Stimulated activated CD8-positive, alpha-beta memory T cell treated with anti-CD3 and anti-CD28 coated beads, Interleukin-15, amount 100 ng/mL, for 48 hours (primary cell): Measurements from ENCODE around the gene KRTAP12-4.
"Not testable (repeated sequence)": the region's sequence is repeated elsewhere in the genome, so short reads cannot be mapped to it uniquely, and the experiment has no call there.

Experiments used
- DNase-seq, 2 donors: peaks; one replicate each; pipeline ENCODE4 v3.0.0-alpha.2; 2020; ENCODE audit warnings: low read depth in 2 of 2

KRTAP12-4 gene

DNA sequence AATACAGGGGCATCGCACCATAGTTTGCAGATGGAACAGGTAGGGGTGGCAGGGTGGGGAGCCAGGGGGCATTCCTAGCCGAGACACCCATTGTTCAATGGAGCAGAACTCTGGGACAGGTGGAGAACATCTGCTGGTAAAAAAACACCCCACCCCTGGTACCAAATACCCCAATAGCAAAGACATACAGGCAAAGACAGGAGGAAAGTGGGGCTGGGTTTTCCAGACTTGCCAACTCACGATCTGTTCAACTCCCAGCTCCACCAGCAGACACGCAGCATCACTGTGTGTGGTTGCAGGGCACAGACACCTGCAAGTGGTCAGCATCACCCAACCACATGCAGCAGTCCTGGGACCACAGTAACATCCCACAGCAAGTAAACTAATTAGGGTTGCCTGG is 42.9 kb downstream of the KRTAP12-4 start:
- no peak for DNase-seq

DNA sequence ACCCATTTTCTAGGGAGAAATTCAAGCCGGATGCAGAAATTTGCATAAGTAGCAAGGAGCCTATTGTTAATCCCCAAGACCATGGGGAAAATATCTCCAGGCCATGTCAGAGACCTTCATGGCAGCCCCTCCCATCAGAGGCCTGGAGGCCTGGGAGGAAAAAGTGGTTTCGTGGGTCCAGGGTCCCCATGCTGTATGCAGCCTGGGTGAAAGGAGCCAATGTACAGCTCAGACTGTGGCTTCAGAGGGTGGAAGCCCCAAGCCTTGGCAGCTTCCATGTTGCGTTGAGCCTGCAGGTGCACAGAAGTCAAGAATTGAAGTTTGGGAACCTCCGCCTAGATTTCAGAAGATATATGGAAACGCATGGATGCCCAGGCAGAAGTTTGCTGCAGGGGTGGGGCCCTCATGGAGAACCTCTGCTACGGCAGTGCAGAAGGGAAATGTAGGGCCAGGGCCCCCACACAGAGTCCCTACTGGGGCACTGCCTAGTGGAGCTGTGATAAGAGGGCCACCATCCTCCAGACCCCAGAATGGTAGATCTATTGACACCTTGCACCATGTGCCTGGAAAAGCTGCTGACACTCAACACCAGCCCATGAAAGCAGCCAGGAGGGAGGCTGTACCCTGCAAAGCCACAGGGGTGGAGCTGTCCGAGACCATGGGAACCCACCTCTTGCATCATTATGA is 44.2 kb downstream of the KRTAP12-4 start:
- not testable (repeated sequence) for DNase-seq

DNA sequence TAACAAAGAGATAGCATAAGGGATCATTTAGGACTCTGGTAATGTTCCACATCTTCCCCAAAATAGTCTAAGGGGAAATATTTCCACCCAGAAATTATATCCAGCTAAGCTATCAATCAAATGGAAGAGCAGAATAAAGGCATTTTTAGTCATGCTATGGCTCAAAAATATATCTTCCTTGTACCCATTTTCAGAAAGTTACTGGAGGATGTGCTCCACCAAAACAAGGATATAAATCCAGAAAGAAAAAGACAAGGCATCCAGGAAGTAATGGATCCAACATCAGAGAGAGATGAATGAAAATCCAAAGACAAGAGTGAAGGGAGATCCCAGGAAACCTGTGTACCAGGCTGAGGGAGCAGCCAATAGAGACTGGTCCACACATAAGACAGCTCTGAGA is 45.3 kb downstream of the KRTAP12-4 start:
- DNase-seq, result no peak

DNA sequence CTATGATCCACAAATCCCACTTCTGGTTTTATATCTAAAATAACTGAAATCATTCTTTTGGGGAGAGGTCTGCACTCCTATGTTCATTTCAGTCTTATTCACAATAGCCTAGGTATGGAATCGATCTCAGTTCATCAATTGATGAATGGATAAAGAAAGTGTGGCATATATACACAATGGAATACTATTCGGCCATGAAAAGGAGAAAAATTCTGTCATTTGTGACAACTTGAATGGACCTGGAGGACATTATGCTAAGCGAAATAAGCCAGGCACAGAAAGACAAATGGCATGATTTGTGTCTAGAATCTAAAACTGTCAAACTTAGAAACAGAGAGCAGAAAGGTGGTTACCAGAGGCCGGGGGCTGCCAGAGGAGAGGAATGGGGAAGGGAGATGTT is 48.0 kb downstream of the KRTAP12-4 start:
- no peak for DNase-seq
